ENCODE data around the gene EIPR1. TPM values are rescaled to one million over a fixed set of nuclear protein-coding genes. Genes with fewer than 3 reads are reported as not detected.

EIPR1 gene
- polyA plus RNA-seq, 5 donors = 18.7 to 22.0 (median 20.3) TPM

DNA sequence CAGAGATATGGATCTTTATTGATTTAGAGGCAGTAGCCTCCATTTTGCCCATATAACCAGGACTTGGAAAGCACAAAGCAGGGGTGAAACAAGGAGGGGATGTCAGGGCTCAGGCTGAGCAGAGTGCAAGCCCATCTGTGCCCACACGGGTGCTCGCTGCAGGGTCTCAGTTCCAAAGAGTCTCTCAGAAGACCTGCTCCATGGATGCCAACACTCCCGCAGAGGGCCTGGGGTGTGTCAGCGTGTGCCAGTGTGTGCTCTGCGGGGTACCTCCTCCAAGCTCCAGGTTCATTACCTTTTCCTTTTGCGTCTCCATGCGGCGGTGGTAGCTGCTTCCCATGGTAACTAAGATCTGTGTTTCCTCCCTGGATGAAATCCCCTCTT, 107.5 kb downstream of the EIPR1 start:
- DNase-seq = no peak

DNA sequence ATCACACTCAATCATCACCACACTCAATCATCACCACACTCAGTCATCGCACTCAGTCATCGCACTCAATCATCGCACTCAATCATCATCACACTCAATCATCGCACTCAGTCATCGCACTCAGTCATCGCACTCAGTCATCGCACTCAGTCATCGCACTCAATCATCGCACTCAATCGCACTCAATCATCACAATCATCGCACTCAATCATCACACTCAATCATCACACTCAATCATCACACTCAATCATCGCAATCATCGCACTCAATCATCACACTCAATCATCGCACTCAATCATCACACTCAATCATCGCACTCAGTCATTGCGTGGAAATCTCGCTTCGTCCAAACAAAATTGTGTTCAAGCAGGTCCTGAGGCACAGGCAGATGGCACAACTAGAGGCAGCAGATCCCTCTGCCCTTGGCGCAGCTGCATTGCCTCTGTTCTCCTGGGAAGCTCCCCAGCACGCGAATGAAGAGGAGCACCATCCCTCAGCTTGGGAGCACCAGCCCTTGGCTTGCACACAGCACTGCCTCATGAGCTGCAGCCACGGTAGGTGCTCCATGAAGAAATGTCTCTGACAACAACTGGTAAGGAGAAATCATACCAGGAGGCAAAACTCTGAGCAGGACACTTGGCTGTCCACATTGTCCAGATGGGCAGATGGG, 108.1 kb downstream of the EIPR1 start:
- no peak for DNase-seq

DNA sequence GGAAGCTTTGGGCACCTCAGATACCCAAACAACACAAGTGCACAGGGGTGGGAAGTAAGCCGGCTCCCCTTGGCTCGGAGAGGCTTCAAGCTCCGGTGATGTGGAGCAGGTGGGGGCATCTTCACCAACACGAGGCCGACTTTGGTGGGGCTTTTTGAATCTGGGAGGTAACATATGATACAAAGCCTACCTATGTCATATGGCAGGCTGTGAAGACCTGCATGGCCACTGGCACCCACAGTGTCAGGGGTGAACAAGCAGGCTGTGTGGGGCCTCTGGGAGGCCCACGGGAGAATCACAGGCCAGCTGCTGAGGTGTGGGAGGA, 109.0 kb downstream of the EIPR1 start:
- DNase-seq = no peak

DNA sequence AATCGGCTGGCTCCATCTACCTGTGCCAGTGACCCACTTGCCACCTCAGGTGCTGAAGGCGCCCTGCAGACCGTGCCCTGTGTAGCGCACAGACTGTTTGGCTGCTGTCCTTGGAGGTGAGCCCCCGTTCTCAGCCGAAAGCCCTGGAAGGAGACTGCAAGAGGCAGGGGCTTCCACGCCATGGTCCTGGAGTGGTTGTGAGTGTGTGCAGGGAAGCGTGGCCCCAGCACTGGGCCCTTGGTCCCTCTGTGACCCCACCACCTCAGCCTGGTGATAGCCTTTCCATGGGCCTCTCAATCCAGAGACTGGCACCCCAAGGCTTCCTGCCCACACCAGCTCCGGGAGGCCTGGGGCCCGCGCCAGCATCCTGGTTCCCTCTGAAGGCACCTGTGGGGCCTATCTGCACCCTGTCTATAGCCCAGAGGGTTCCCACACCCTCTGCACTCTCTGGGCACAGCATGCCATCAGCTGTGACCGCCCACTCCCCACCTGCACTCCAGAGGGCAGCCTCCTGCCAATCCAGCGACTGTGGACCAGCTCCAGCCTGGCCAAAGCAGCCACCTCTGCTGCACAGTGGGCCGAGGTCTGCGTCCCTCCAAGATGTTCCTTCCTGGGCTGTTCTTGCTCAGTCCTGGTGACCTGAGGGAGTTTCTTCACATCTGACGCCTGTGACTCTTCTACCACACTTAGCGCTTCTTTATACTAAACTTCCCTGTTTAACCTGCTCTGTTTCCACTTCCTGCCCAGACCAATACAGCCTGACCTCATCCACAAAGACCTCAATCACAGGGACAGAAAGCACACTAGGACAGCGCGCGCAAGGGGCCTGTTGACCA, 109.5 kb downstream of the EIPR1 start:
- DNase-seq = no peak

DNA sequence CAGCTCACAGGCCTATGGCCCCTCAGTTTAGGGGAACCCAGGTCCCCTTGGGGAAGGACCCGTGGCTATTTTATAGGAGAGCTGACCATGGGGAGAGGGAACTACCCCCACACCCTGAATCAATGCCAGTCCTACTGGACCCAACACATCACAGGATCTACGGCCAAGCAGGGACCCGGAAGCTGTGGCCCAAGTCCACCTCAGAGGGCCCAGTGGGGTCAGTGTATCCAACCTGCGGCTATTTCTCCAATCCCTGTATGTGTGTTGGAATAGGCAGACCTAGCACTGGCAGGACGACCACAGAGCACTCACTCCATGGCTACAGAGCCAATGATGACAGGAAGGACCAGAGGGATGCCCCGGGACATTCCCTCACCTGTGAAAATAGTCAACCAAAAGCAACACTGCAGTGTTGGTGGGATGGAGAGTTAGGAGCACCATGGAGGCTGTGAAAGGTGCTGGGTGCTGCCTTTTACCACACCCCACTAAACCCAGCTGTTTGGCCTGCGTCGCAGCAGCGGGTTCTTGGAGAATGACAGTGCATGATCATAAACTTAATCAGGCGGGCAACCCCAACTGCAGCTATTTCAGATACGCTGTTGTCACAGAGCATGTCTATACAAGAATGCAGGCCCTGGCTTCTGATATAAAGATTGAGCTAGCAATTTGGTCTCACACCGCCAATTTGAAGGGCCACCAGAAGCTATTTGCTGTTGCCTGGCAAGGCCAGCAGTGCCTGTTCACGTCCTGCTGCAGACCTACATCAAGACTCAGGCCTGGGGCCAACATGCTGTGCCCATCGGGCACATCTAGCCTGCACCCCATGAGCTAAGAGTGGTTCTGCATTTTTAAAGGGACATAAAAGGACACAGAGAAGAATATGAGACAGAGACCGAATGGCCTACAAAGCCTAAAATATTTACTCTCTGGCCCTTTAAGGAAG, 110.4 kb downstream of the EIPR1 start:
- no peak for DNase-seq

DNA sequence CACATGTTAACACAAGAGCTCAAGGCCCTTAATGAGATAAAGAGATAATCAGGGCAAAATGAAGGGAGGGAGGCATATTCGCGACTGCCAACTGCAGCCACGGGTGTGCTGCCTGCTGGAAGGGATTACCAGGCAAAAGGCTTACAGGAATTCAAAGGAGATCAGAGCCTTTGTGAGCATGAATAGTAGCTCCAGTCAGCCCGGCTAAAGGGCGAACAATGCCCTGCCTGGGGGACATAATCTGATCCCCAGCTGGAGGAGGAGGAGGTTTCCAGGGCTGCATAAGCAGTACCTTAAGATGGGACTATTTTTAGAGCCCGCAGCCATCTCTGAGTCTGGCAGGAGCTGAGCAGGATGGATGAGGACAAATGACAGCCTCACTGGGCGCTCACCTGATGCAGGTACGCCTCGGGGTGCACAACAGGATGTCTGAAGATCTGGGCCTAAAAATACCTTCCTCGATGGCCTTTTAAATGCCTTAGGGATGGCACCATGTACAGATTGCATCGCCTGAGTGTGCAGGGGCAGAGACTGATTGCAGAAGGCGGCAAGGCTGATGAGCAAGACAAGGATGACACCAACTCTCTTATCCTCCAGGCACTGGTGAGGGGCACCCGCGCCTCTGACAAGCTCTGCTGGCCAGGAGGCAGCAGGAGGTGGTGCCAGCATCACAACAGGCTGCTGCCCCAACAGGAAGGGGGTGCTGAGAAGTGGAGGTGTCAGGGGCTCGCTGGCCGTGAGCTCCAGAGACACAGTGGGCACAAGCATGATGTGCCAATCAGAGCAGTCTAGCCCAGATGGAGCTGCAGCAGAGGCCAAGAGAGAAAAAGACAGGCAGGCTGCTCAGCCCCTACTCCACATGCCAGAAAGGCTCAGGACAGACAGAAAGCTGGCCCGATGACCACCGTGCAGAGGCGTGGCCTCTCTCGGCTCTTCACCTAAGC, 111.4 kb downstream of the EIPR1 start:
- no peak for DNase-seq

DNA sequence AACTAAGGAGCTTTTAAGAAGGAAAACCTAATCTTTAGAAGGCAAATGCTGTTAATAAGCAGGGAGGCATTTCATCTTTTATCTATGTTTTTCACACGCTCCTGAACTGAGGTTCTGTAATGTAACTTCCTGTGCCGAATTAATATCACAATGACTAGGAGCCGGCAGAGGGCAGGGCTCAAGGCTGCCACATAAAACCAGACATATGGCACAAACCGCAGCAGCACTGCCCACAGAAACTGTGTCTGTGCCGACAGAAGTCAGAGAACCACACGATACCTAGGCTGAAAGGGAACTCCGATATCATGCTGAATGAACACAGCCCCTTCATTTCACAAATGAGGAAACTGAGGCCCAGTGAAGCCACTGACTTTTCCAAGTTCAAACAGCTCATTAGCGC, 112.1 kb downstream of the EIPR1 start:
- no peak for DNase-seq

DNA sequence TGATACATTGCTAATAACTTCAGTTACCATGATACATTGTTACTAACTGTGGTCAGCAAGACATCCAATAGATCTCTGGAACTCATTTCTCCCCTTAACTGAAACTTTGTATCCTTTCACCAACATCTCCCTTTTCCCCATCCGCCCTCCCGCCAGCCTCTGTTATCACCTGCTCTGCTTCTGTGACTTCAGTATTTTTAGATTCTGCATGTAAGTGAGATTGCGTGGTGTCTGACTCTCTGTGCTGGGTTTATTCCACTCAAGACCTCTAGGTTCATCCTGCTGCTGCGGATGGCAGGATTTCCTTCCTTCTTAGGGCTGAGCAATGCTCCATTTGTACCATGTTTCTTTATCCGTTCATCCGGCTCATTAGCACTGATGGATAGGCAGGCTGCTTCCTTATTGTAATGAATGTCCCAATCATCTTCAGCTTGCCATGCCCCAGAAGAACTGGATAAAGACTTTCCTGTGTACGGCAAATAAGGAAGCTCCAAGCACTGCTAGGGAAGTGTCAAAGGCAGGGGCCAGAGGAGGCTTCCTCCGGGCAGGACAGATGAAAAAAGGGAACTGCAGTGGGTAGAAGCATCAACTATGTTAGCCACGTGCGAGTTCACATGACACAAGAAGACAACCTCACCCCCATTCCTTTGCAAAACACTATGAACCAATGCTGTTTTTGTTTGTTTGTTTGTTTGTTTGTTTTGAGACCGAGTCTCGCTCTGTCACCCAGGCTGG, 113.4 kb downstream of the EIPR1 start:
- no peak for DNase-seq

DNA sequence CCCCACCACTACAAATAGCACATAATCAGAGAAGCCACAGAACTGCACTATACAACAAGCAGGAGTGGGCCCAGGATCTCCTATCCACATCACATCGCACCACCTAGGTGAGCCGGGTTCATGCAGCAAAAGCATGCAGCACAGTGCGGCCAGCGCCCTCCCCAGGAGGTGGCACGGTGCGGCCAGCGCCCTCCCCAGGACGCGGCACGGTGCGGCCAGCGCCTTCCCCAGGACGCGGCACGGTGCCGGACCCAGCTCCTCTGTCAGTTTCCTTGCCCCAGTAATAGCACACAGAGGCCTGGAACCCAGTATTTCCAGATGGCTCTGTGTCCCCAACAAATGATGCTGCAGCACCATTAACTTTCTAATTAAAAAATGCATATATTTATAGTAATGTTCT, 114.1 kb downstream of the EIPR1 start:
- DNase-seq = no peak

DNA sequence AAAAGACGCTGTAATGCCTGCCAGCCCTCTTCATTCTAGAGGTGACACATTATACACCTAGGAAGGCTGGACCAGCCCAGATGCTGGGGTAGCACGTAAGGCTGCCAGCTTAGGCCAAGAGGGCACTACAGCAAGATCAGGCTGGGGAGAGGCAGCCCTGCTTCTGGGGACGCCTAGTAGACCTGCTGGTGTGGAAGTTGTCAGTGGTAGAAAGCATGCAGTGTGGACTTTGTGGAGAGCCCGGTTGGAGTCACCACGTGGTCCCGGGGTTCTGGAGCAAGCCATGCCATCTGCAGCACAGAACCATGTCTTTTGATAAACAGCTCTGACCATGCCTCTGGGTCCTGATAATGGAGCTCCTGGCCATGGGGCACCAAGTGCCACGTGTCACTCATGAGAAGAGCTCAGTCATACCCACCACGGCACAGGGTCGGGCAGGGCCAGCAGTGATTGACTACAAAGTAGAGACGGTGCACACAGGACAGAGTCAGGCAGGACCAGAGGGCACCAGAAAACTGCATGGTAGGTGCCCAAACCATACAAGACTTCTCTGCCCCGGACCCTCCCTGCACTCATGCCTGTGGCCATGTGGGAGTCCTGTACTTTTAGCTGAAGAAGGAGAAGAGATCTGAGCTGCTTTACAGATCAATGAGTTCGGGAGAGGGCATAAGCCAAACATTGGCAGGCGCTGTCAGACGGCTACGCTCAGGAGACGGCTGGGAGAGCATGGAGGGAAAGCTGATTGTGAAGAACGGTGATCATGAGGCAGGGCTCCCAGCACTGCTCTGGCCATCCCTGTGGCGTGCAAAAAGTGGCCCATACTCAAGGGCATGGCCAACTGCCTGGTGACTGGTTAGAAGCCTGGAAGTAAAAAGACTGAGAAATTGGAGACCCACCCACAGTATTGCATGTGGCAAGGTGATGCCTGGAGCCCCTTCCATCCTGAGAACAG, 114.9 kb downstream of the EIPR1 start:
- no peak for DNase-seq

DNA sequence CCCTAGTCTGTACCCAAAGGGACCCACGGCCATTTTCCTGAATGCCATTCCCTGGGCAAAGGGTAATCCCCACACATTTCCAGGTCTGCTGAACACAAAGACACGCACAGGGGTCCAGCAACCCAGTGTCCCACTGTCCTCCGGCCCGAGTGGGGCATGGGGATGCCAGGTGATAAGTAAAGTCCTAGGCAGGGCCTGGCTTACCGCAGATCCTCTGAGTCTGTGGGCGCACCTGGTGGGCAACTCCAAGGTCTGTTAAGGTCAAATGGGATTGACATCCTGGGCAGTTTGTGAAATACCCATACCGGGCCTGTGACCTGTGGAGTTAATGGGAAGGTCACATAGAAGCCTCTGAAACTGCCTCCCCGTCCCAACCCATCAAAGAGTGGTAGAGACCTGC, 116.1 kb downstream of the EIPR1 start:
- DNase-seq = no peak

DNA sequence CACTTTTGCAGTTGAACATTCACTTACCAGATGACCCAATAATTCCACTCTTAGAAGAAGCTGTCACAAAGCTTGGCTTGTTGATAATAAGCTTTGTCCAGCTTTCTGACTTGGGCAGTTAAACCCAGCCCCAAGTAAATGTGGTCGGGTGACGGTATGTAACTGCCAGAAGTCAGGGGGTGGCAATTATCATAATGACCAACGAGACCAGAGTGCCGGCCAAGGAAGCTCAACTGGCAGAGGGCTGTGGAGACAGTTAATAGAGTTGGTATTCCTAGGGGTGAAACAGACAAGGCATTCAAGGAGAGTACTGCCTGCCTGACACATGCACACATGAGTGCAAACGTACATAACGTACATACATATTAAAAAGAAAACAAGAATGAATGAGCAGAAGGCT, 116.7 kb downstream of the EIPR1 start:
- DNase-seq = no peak

DNA sequence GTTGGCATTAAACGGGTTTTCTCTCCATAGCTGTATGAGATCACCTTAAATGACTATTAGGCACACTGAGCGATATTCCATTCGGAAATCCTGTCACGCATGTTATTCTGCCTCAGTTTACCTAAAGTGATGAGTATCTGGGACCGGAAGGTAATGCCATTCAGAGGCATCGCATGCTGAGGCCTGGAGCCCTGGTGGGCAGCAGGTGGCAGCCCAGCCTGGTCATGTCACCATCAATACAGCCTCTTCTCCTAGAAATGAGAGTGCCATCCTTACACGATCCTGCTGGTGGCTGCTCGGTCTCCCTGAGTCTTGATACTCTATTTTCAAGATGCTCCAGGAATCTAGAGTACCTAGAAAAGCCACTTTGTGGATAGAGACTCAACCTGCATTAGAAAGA, 119.8 kb downstream of the EIPR1 start:
- no peak for DNase-seq

DNA sequence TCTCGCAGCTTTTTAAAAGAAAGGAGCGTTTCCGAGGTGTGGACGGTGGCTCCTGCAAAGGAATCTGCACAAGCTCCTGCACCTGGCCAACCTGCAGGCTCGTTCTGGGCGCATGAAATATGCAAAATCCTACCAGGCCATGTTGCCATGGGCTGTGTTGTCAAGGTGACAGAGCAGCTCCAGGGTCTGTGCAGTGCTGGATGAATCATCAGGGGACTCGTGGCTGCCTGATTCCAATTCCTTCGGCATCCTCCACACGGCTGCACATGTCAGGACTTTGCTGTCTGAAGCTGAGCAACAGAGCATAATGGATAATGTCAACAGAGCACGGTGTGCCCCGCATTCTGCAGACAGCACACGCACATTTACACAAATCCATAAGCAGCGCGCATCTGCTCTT, 120.5 kb downstream of the EIPR1 start:
- no peak for DNase-seq

DNA sequence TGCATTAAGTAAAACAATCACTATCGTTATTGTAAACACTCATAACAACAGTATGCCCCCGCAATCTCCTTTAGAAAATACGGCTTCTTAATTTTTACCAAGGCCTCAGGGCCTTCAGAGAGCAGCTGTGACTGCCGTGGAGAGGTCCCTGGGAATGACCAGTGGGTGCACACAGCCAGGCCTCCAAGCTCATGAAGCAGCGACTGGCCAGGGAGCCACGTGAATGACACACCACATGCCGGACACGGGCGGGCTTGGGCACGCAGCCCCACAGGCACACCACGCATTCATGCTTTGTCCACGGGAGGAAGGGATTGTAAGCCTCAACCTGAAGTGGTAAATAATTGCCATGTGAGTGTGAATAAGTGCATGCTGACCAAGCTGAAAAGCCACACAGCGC, 121.0 kb downstream of the EIPR1 start:
- no peak for DNase-seq

DNA sequence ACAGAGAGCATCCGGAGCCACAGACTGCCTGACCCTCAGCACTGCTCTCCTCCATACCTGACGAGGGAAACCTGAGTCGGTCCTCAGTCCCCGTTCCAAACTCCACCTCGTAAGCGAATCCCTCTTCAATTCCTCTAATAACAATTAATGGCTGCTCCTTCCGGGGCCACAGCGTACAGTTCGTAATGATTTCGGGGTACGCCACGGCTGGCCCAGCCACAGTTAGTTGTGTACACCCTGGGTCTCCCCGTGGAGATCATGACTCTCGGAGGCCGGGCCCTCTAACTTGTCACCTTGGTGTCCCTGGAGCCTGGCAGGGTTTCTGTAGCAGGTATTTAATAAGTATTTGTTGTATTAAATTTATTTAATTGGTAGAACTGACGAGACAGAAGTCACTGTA, 121.5 kb downstream of the EIPR1 start:
- no peak for DNase-seq

DNA sequence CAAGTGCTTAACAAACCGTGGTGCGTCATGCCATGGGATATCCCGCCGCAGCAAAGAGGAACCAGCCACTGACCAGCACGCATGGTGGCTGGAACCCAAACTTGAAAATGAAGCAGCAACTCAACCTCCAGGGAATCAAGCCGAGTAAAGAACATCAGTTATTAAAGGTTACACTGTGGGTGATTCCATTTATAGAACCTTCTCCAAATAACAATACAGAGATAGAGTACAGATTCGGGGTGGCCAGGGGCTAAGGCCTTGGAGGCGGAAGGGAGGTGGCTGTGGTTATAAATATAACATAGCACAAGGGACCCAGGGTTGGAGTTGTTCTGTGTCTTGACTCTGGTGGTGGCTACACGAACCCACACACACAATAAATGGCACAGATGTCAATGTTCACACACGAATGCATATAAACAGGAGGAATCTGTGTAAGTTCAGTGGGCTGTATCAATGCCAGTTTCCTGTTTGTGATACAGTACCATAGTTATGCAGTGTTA, 123.1 kb downstream of the EIPR1 start:
- DNase-seq = no peak

DNA sequence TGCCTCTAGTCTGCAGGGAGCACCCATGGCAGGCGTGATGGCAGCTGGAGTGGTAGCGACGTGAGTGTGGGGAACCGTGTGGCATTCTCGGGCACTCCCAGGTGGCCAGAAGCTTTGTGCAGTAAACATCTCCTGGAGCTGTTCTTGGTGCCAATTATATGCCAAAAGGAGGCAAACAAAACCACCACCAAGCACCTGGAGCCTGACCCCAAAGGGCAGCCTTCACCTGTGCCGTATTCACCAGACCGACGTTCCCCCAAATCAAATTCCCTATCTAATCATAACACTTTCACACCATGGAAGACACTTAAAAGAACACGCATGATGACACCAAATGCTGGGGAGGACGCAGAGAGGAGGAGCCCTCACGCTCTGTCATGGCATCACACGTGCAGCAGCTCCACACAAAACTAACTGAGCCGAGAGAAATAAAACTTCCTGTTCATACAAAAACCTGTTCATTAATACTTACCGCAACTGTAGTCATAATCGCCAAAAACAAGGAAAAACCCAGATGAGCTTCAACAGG, 123.6 kb downstream of the EIPR1 start:
- no peak for DNase-seq

DNA sequence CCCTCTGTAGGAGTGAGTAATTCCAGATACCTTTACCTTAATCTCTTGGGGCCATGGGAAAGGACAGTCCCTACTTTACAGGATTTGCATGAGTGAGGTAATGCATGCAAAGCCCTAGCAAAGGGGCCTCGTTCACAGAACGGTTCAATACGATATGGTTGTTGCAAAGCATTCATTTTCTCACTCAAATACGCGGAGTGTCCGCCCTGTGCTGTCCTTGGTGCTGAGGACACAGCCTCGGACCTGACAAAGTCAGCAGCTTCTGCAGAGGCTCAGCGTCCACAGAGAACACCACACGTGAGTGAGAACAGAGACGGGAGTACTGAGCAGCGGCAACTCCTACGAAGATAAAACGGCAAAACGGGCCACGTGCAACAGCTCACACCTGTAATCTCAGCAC, 125.7 kb downstream of the EIPR1 start:
- DNase-seq = no peak
